HL-60/S4 (cell line): Measurements from ENCODE around the gene TXNDC2.

Experiments used
- in situ Hi-C: fragments of 300-500 bp; cut with MboI; formaldehyde crosslinking; loops from 2 replicates; pipeline ENCODE4 v1.14.3; 2022; ENCODE audit warnings: low sequenced_read_pairs

The TXNDC2 gene

DNA sequence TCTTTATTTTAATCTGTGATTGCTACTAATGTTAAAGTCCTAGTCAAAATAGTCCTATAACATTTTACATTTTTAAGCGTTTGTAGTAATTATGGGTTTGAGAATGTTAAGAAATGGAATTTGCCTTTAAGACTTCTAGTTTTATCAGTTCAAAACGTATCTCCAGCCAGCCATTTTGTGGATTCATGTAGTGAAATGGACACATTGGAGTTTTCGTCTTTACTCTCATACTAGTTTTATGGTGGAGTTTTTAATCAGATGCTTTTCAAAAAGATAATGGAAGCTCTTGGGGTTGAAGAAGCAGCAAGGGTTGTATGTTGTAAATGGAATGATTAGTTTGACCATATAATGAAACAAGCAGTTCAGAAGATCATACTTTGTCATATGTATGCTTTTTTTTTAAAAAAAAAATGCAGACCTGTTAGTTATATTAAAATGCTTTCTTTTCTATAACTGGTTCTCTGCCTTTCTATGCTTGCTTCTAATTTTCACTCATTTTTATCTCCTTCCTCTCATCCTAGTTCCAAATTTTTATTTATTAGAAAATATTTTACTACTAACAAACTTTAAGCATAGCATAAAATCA lies 44.6 kb downstream of the TXNDC2 start:
- in situ Hi-C loops = no loop called here

GRCh38 chr18:9931146-9931545 lies 45.4 kb downstream of the TXNDC2 start:
- in situ Hi-C loops = no loop called here

DNA sequence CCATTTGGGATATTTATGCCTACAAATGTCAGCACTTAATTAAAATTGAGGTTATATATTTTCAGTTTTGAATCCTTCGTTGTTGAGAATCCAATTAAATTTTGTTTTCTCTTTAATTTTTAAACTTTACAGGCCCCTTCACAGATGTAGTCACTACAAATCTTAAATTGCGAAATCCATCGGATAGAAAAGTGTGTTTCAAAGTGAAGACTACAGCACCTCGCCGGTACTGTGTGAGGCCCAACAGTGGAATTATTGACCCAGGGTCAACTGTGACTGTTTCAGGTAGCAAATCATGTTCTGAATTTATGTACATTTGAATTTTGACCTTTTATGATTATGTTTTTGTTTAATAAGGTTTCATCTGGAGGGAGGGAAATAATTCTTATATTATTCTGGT lies 45.9 kb downstream of the TXNDC2 start:
- in situ Hi-C loops = no loop called here

GRCh38 chr18:9933865-9934264 lies 48.1 kb downstream of the TXNDC2 start:
- in situ Hi-C loops = no loop called here

DNA sequence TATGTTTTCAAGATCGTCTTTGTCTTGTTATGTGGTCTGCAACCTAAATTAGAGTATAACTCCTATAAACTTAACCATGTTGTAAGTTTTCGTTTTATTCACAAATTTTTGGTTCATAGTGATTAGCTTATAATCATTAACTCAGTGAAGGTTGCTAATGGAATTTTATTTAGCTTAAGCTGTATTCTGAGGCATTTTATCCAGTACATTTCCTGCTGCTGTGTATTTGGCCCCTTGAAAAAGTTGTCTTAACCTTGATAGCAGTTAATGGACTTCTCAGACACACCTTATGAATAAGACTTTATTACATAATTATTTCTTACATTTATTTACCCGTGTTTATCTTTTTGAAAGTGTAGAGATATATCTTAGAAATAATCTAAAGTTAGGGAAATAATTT lies 48.5 kb downstream of the TXNDC2 start:
- in situ Hi-C loops = no loop called here
